Spleen (tissue), 7 donors: ENCODE results near the gene MGAT5.

Source experiments
- CTCF ChIP-seq, 11 experiments: fragments of 200-600 bp in 7 of 11; fragments of 450-650 bp in 4 of 11; sonication (generic) in 4 of 11; IDR thresholded peaks in 8 of 11; conservative IDR thresholded peaks in 3 of 11; 1 replicate in 7 of 11; 2 replicates in 4 of 11; pipeline versions ENCODE4 v1.4.0 to v1.8.0; 2016 to 2021; ENCODE audit warnings: antibody characterized with exemption in 11 of 11, inconsistent platforms in 4 of 11, mild to moderate bottlenecking in 1 of 11
- POLR2A ChIP-seq, 3 donors: fragments of 450-650 bp; IDR thresholded peaks; one replicate each; pipeline ENCODE4 v1.5.1; 2017; ENCODE audit warnings: antibody characterized with exemption in 3 of 3, mild to moderate bottlenecking in 1 of 3
- POLR2AphosphoS5 ChIP-seq, 3 donors: sonication (generic); formaldehyde crosslinking; IDR thresholded peaks; one replicate each; pipeline ENCODE4 v1.5.1; 2017; ENCODE audit warnings: antibody characterized with exemption in 3 of 3
- donor health status: DM: no; HTN: no; CAD: no; lungs with moderate emphysema.
- donor health status: DM: no; HTN: no; CAD: no.
- donor health status: DM: no; HTN: no; CAD: no.

DNA sequence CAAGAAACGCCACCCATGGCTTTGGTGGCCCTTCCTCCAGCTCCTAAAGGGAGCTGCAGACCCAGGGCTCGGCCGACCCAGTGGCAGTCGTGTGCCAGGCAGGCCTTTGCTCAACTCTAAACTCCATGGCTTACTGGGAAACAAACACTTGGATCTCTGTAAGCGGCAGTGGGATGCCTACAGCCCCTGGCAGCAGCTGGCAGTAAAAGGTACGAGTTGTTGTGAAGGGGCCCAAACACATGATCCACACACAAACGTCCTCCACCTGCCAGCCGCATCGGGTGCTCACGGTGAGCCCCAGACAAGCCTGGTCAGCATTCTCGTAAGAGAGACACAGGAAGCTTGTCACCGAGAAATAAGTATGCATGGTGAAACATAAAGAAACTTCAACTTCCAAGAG is 214.9 kb downstream of the MGAT5 start:
- TF ChIP-seq POLR2A (IDR thresholded peaks at IDR 0.05) (no peak), CTCF (IDR thresholded peaks at IDR 0.05 in 8 of 11, conservative IDR thresholded peaks at IDR 0.05 in 3 of 11) (no peak), POLR2AphosphoS5 (IDR thresholded peaks at IDR 0.05) (no peak)
